LHCN-M2 (cell line): ENCODE measurements around the gene BBIP1. TPM values are rescaled to one million over a fixed set of nuclear protein-coding genes. Genes with fewer than 3 reads are reported as not detected.
"Not testable (repeated sequence)": the region's sequence is repeated elsewhere in the genome, so short reads cannot be mapped to it uniquely, and the experiment has no call there.

Experiments
- DNase-seq: peaks from one replicate; pipeline ENCODE4 v3.0.0-alpha.2; 2012; ENCODE audit warnings: low read depth
- total RNA-seq: library from RNA; depleted of rRNA; stranded (reverse); fragments of >200 nt; gene quantifications from 2 replicates; pipeline ENCODE4 v1.2.3, GENCODE V29; 2014

Gene BBIP1
- total RNA-seq, 1 experiment from 2014 or later: 27.8 TPM

- DNase-seq: no peak
Observed at GRCh38 chr10:110923856-110924493, 5.0 kb upstream of the BBIP1 start.

- DNase-seq: peak; percentile 45
Observed at GRCh38 chr10:110919971-110920881, 1.2 kb upstream of the BBIP1 start.

GRCh38 chr10:110919349-110919931 lies 460 bp upstream of the BBIP1 start, which contains the start of gene SHOC2:
TSS of gene SHOC2 (plus strand) at chr10:110919604. CDS start at chr10:110964359, 44,755 bp downstream.
- DNase-seq: no peak

GRCh38 chr10:110918269-110918642 lies 724 bp downstream of the BBIP1 start:
- peak; percentile 95 for DNase-seq

GRCh38 chr10:110916554-110917346 lies 2.2 kb downstream of the BBIP1 start:
- peak; percentile 24 for DNase-seq

- not testable (repeated sequence) for DNase-seq
Observed at GRCh38 chr10:110915600-110915999, 3.4 kb downstream of the BBIP1 start.

GRCh38 chr10:110915035-110915434 lies 3.9 kb downstream of the BBIP1 start:
- no peak for DNase-seq

- no peak for DNase-seq
Observed at GRCh38 chr10:110914431-110914830, 4.5 kb downstream of the BBIP1 start.

- DNase-seq: peak; percentile 58
Observed at GRCh38 chr10:110912374-110912773, 6.6 kb downstream of the BBIP1 start.

- DNase-seq: no peak
Observed at GRCh38 chr10:110910138-110910537, 8.8 kb downstream of the BBIP1 start.

GRCh38 chr10:110903280-110904278 lies 15.4 kb downstream of the BBIP1 start:
- no peak for DNase-seq

- DNase-seq: peak; percentile 53
Observed at GRCh38 chr10:110901954-110902819, 16.8 kb downstream of the BBIP1 start.

GRCh38 chr10:110900983-110901382 lies 18.0 kb downstream of the BBIP1 start:
- no peak for DNase-seq

GRCh38 chr10:110898391-110898790 lies 20.6 kb downstream of the BBIP1 start:
- DNase-seq: peak; percentile 36

GRCh38 chr10:110897184-110897583 lies 21.8 kb downstream of the BBIP1 start:
- DNase-seq: no peak

GRCh38 chr10:110893559-110894179 lies 25.3 kb downstream of the BBIP1 start:
- peak; percentile 56 for DNase-seq

GRCh38 chr10:110892602-110893288 lies 26.2 kb downstream of the BBIP1 start:
- no peak for DNase-seq

GRCh38 chr10:110887560-110887959 lies 31.4 kb downstream of the BBIP1 start:
- DNase-seq: no peak
